ENCODE data around the gene MTHFD1. TPM values are rescaled to one million over a fixed set of nuclear protein-coding genes. Genes with fewer than 3 reads are reported as not detected.

MTHFD1 gene
- total and polyA plus RNA-seq, 2 donors from 2014 or later: 73.0 to 76.1 TPM

- Histone ChIP-seq H3K27ac (ENCODE audit: low read depth in 2 of 2, low read length in 2 of 2) (no peak overlapping the region), H3K9me3 (ENCODE audit: control insufficient read depth in 2 of 3, insufficient read depth in 1 of 3, low read length in 3 of 3) (no peaks in the 10 kb centered on the region), H3K4me3 (ENCODE audit: low read length in 3 of 3) (no peak overlapping the region), H3K4me1 (ENCODE audit: control insufficient read depth in 2 of 3, insufficient read depth in 2 of 3, low read depth in 1 of 3, low read length in 3 of 3) (no peaks in the 10 kb centered on the region), H3K27me3 (ENCODE audit: control insufficient read depth, insufficient read depth, low read length) (no peaks in the 10 kb centered on the region), H3K9ac (ENCODE audit: low read length in 3 of 3) (no peak overlapping the region), H3K36me3 (ENCODE audit: control insufficient read depth in 2 of 3, insufficient read depth in 3 of 3, low read length in 3 of 3) (peaks cover 0 to 11% (median 9%) of the 10 kb centered on the region in 3 donors)
- TF ChIP-seq CTCF (IDR thresholded peaks at IDR 0.05; ENCODE audit: borderline replicate concordance, extremely low read depth, insufficient read depth): no peak
- intact Hi-C loops (cut with DNase I): no loop called here
- FAIRE-seq: no peak
- DNase-seq: no peak
Measured at GRCh38 chr14:64491637-64492036, 103.5 kb downstream of the MTHFD1 start.

GRCh38 chr14:64493455-64493854 is 105.3 kb downstream of the MTHFD1 start:
- TF ChIP-seq CTCF (IDR thresholded peaks at IDR 0.05; ENCODE audit: borderline replicate concordance, extremely low read depth, insufficient read depth): no peak
- no peak for FAIRE-seq
- H3K36me3 ChIP-seq (ENCODE audit: control insufficient read depth in 2 of 3, insufficient read depth in 3 of 3, low read length in 3 of 3): peaks cover 0 to under 1% (median 0%) of the 10 kb centered on the region in 3 donors
- no peaks in the 10 kb centered on the region for H3K4me1 ChIP-seq (ENCODE audit: control insufficient read depth in 2 of 3, insufficient read depth in 2 of 3, low read depth in 1 of 3, low read length in 3 of 3)
- H3K27ac ChIP-seq (ENCODE audit: low read depth in 2 of 2, low read length in 2 of 2): no peak overlapping the region
- no peaks in the 10 kb centered on the region for H3K27me3 ChIP-seq (ENCODE audit: control insufficient read depth, insufficient read depth, low read length)
- intact Hi-C loops (cut with DNase I): no loop called here
- DNase-seq: no peak
- no peak overlapping the region for H3K4me3 ChIP-seq (ENCODE audit: low read length in 3 of 3)
- H3K9ac ChIP-seq (ENCODE audit: low read length in 3 of 3): no peak overlapping the region
- H3K9me3 ChIP-seq (ENCODE audit: control insufficient read depth in 2 of 3, insufficient read depth in 1 of 3, low read length in 3 of 3): no peaks in the 10 kb centered on the region

GRCh38 chr14:64495252-64495651 is 107.1 kb downstream of the MTHFD1 start:
- no peak overlapping the region for H3K27ac ChIP-seq (ENCODE audit: low read depth in 2 of 2, low read length in 2 of 2)
- H3K9me3 ChIP-seq (ENCODE audit: control insufficient read depth in 2 of 3, insufficient read depth in 1 of 3, low read length in 3 of 3): no peaks in the 10 kb centered on the region
- no peak overlapping the region for H3K4me3 ChIP-seq (ENCODE audit: low read length in 3 of 3)
- FAIRE-seq (no peak), DNase-seq (no peak)
- no peak for TF ChIP-seq CTCF (IDR thresholded peaks at IDR 0.05; ENCODE audit: borderline replicate concordance, extremely low read depth, insufficient read depth)
- H3K9ac ChIP-seq (ENCODE audit: low read length in 3 of 3): no peak overlapping the region
- H3K36me3 ChIP-seq (ENCODE audit: control insufficient read depth in 2 of 3, insufficient read depth in 3 of 3, low read length in 3 of 3): no peaks in the 10 kb centered on the region
- H3K27me3 ChIP-seq (ENCODE audit: control insufficient read depth, insufficient read depth, low read length): no peaks in the 10 kb centered on the region
- H3K4me1 ChIP-seq (ENCODE audit: control insufficient read depth in 2 of 3, insufficient read depth in 2 of 3, low read depth in 1 of 3, low read length in 3 of 3): no peaks in the 10 kb centered on the region
- intact Hi-C loops (cut with DNase I): no loop called here

GRCh38 chr14:64496764-64497163 is 108.6 kb downstream of the MTHFD1 start:
- FAIRE-seq (no peak), DNase-seq (no peak)
- H3K4me3 ChIP-seq (ENCODE audit: low read length in 3 of 3): no peak overlapping the region
- no peak overlapping the region for H3K27ac ChIP-seq (ENCODE audit: low read depth in 2 of 2, low read length in 2 of 2)
- no peak for TF ChIP-seq CTCF (IDR thresholded peaks at IDR 0.05; ENCODE audit: borderline replicate concordance, extremely low read depth, insufficient read depth)
- H3K27me3 ChIP-seq (ENCODE audit: control insufficient read depth, insufficient read depth, low read length): no peaks in the 10 kb centered on the region
- intact Hi-C loops (cut with DNase I): no loop called here
- no peaks in the 10 kb centered on the region for H3K9me3 ChIP-seq (ENCODE audit: control insufficient read depth in 2 of 3, insufficient read depth in 1 of 3, low read length in 3 of 3)
- H3K4me1 ChIP-seq (ENCODE audit: control insufficient read depth in 2 of 3, insufficient read depth in 2 of 3, low read depth in 1 of 3, low read length in 3 of 3): peaks cover 0 to 10% (median 4%) of the 10 kb centered on the region in 3 donors
- H3K36me3 ChIP-seq (ENCODE audit: control insufficient read depth in 2 of 3, insufficient read depth in 3 of 3, low read length in 3 of 3): no peaks in the 10 kb centered on the region
- H3K9ac ChIP-seq (ENCODE audit: low read length in 3 of 3): no peak overlapping the region
